Dedifferentiated amniotic fluid mesenchymal stem cell (primary cell): ENCODE data around the gene MMS22L.

Experiments
- DNase-seq: peaks from one replicate; pipeline ENCODE4 v3.0.0-alpha.2; 2016; ENCODE audit errors: extremely low spot score

Gene MMS22L

DNA sequence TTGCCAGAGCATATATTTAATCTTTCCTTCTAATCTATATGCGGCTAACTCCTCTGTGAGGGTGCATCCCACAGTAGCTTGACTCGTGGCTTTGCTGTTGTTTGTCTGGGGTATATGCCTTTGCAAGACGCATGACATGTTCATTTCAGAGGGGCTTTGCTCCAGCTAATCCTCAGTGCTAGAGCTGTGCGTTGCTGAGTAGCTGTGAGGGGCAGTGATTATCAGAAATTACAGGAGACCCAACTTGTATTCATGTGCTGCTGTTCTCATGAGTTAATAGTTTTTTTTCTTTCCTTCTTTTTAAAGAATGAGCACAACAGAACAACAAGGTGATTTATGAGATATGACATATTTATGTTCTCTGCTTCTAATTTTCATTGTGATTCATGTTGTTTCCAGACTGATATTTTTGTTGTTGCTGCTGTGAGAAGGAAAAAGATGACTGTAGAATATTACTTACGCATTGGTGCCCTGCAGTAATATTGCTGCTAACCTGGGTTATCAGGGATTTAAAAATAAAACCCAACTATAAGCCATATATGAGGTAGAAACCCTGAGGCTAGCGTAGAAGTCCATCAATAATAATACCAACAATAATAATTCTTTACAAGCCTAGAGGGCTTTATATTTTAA is 190.2 kb downstream of the MMS22L start:
- no peak for DNase-seq
